Astrocyte of the cerebellum (primary cell): ENCODE results near the gene SLC38A7.
"Not testable (repeated sequence)": the region's sequence is repeated elsewhere in the genome, so short reads cannot be mapped to it uniquely, and the experiment has no call there.

ENCODE experiments used
- DNase-seq: peaks from one replicate; pipeline ENCODE4 v3.0.0-alpha.2; 2011; ENCODE audit warnings: low read depth
- H3K4me3 ChIP-seq: 2 replicates; pipeline ENCODE4 v1.5.1; 2011; ENCODE audit warnings: mild to moderate bottlenecking, low read depth, low read length, moderate library complexity
- in situ Hi-C: cut with HindIII; loops from 2 replicates; pipeline ENCODE4 v1.10.0; 2017; ENCODE audit warnings: low sequenced_read_pairs
- TF ChIP-seq, protein P1 (sequence below): IDR thresholded peaks from 2 replicates; pipeline ENCODE4 v1.5.1; 2012; ENCODE audit warnings: low read length, low read depth, moderate library complexity, mild to moderate bottlenecking; ENCODE audit errors: missing control alignments

The SLC38A7 gene

DNA sequence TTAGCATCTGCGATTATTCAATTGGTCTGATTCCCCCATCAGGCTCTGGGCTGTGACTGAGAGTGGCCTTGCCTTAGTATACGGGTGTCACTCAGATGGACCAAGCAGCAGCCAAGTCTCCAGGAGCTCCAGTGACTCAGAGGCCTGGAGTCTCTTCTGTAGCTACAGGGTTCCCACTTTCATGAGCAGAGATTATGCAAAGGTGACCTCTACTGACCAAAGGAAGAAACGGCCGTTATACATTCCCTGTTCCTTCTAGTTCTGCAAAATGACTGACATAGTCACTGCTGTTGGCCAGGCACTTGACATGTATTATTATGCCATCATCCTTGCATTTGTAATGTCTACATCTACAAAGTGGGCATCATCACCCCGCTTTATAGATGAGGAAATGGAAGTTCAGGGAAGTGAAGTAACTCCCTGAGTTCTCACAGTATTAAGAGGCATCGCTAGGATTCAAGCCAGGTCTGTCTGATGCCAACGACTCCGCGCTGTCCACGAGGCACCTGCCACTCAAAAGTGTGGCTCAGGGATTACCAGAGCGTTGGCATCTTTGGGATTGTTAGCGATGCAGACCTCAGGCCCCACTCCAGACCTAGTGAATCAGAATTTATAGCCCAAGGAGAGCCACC is 23.3 kb downstream of the SLC38A7 start:
- in situ Hi-C loops: no loop called here
- TF ChIP-seq, protein P1, sequence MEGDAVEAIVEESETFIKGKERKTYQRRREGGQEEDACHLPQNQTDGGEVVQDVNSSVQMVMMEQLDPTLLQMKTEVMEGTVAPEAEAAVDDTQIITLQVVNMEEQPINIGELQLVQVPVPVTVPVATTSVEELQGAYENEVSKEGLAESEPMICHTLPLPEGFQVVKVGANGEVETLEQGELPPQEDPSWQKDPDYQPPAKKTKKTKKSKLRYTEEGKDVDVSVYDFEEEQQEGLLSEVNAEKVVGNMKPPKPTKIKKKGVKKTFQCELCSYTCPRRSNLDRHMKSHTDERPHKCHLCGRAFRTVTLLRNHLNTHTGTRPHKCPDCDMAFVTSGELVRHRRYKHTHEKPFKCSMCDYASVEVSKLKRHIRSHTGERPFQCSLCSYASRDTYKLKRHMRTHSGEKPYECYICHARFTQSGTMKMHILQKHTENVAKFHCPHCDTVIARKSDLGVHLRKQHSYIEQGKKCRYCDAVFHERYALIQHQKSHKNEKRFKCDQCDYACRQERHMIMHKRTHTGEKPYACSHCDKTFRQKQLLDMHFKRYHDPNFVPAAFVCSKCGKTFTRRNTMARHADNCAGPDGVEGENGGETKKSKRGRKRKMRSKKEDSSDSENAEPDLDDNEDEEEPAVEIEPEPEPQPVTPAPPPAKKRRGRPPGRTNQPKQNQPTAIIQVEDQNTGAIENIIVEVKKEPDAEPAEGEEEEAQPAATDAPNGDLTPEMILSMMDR: peak; percentile 78
- H3K4me3 ChIP-seq: no peak overlapping the region
- DNase-seq: peak; percentile 76

DNA sequence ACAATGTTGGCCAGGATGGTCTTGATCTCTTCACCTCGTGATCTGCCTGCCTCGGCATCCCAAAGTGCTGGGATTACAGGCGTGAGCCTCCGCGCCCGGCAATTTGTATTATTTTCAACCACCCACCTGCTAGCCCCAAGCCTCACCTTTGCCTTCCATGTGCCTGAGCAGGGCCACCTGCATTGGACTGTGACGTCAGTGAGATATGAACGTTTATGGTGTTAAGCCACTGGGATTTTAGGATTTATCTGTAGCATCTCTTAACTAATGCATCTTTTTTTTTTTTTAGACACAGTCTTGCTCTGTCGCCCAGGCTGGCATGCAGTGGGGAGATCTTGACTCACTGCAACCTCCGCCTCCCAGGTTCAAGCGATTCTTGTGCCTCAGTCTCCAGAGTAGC is 24.7 kb downstream of the SLC38A7 start:
- H3K4me3 ChIP-seq, in situ Hi-C loops, DNase-seq: not testable (repeated sequence)

DNA sequence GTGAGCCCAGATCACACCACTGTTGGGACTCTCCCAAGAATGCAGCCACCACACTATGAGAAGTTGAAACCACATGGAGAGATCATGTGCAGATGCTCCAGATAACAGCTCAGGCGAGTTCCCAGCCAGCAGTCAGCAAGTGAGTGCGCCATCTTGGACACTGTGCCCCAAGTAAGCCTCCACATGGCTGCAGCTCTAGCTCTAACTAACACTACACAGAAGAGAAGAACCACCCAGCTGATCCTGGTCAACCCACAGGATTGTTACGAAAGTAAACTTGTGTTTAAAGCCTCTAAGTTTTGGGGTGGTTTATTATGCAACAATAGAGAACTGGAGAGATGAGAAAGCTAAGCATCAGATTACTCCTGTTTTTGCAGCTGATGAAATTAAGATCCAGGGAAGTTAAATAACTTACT is 25.8 kb downstream of the SLC38A7 start:
- H3K4me3 ChIP-seq: no peak overlapping the region
- TF ChIP-seq, protein P1: no peak
- in situ Hi-C loops: no loop called here
- no peak for DNase-seq

DNA sequence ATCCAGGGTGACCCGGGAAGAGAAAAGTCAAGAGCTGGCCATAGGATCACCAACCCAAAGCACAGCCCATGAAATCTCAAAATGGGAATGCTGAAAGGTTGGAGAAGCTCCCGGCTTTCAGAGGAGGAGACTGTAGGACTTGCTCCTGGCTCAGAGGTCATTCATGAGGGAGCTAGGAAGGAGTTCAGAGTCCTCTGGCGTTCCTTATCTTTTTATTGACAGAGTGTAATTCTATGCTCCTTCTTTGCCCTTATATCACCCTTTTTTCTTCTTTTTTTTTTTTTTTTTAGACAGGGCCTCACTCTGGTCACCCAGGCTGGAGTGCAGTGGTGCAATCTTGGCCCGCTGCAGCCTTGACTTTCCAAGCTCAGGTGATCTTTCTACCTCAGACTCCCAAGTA is 27.7 kb downstream of the SLC38A7 start:
- TF ChIP-seq, protein P1: no peak
- in situ Hi-C loops: no loop called here
- DNase-seq: no peak
- no peak overlapping the region for H3K4me3 ChIP-seq

DNA sequence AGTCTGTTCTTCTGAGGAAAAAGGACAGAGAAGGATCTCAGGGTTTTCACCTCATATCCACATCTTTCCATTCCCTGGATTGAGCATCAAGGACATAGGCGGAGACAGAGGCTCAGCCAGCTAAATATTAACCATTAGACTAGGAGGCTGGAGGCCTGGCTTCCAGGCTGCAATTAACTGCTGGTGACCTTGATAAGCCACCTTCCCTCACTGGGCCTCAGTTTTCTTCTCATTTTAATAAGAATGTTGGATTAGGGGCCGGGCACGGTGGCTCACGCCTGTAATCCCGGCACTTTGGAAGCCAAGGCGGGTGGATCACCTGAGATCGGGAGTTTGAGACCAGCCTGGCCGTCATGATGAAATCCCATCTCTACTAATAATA is 29.4 kb downstream of the SLC38A7 start:
- H3K4me3 ChIP-seq: no peak overlapping the region
- in situ Hi-C loops: no loop called here
- TF ChIP-seq, protein P1: no peak
- no peak for DNase-seq

DNA sequence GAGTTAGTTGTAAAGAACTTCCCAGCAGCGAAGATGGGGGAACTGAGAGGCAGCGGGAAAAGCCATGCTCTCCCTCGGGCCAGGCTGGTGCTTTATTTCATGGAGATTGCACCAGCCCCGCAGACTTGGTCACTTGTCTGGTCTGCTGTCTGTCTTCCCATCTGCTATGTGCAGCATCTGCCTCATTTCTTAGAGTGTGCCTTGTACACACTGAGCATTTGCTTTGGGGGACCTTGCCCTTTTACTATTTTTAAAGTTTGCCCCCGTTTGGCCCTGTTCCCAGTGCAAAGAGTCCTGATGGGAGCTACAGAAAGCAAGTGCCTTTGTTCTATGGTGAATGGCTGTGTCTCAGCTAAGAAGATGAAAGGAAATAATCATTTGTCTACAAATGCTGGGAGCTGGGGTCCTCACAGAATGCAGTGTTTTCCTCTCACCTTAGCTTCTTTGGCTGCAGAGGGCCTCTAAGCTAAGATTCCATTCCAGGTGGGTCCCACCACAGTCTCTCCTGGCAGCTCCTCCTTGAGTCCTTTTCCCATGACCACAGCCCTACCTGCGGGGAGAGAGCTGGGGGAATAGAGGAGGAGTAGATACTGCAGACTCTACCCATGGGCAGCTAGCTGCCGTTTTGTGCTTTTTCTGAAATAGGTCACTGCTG is 29.9 kb downstream of the SLC38A7 start:
- H3K4me3 ChIP-seq: no peak overlapping the region
- TF ChIP-seq, protein P1: no peak
- in situ Hi-C loops: no loop called here
- no peak for DNase-seq

DNA sequence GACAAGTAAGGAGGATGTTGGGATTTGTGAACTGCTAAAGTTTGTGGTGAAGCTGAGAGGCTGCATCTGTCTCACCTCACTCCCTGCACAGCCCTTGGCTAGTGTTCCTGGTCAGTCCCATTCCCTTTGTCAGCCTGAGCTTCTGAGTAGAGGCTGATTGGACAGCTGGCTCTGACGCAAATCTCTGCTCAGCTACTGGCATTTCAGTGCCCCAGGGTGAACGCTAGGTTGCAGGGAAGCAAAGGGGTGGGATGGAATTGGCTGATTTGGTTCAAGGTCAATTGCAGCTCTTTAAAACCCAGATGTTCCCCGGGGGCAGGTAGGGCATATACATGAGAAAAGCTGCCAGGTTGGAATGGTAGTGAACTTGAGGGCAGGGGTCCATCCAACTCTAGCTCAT is 31.8 kb downstream of the SLC38A7 start:
- in situ Hi-C loops: no loop called here
- TF ChIP-seq, protein P1: no peak
- no peak for DNase-seq
- no peak overlapping the region for H3K4me3 ChIP-seq
